ENCODE measurements around the gene TIGD2. TPM values are rescaled to one million over a fixed set of nuclear protein-coding genes. Genes with fewer than 3 reads are reported as not detected.

The TIGD2 gene
- total RNA-seq, 3 donors from 2014 or later, result 2.6 to 5.3 (median 4.8) TPM

DNA sequence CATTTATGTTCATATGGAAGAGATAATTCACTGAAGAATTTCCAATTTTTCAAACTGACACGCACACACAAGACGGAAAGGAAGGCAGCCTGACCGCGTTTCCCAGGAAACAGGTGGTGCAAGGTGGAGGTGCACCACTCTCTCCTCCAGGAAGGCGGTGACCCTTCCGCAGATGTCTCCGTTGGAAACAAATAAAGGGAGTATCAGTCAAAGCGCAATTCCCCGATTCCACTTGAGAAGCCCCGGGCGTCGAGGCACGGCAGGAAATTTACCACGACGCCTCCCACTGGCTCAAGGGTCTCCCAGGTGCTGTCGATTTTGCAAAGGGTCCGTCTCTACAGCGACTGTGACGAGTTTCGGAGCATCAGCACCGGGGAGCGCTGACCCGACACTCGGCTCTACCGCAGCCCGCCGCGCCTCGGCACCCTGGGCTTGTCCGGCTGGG is 770 bp upstream of the TIGD2 start:
- Histone ChIP-seq H3K9me3 (no peaks in the 10 kb centered on the region), H3K4me1 (ENCODE audit: low read depth) (peaks cover 7% of the 10 kb centered on the region), H3K36me3 (ENCODE audit: low read depth) (no peaks in the 10 kb centered on the region), H3K4me3 (peak overlapping the region; percentile 50)
- DNase-seq (peak in 1 of 3 donors; percentile 32), ATAC-seq (no peak)
- TF ChIP-seq, protein P1, sequence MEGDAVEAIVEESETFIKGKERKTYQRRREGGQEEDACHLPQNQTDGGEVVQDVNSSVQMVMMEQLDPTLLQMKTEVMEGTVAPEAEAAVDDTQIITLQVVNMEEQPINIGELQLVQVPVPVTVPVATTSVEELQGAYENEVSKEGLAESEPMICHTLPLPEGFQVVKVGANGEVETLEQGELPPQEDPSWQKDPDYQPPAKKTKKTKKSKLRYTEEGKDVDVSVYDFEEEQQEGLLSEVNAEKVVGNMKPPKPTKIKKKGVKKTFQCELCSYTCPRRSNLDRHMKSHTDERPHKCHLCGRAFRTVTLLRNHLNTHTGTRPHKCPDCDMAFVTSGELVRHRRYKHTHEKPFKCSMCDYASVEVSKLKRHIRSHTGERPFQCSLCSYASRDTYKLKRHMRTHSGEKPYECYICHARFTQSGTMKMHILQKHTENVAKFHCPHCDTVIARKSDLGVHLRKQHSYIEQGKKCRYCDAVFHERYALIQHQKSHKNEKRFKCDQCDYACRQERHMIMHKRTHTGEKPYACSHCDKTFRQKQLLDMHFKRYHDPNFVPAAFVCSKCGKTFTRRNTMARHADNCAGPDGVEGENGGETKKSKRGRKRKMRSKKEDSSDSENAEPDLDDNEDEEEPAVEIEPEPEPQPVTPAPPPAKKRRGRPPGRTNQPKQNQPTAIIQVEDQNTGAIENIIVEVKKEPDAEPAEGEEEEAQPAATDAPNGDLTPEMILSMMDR (IDR thresholded peaks at IDR 0.05), result no peak
- intact Hi-C loops (cut with DNase I, micrococcal nuclease), result no loop called here

- peak overlapping the region; percentile 50 for H3K4me3 ChIP-seq
- H3K9me3 ChIP-seq, result no peaks in the 10 kb centered on the region
- peak in 1 of 3 donors; percentile 29 for DNase-seq
- peaks cover 7% of the 10 kb centered on the region for H3K4me1 ChIP-seq (ENCODE audit: low read depth)
- ATAC-seq, result peak; percentile 19
- H3K36me3 ChIP-seq (ENCODE audit: low read depth), result no peaks in the 10 kb centered on the region
- TF ChIP-seq, protein P1 (IDR thresholded peaks at IDR 0.05), result no peak
- intact Hi-C loops (cut with DNase I, micrococcal nuclease), result no loop called here
Measured at GRCh38 chr4:89111833-89112563, 665 bp downstream of the TIGD2 start.

DNA sequence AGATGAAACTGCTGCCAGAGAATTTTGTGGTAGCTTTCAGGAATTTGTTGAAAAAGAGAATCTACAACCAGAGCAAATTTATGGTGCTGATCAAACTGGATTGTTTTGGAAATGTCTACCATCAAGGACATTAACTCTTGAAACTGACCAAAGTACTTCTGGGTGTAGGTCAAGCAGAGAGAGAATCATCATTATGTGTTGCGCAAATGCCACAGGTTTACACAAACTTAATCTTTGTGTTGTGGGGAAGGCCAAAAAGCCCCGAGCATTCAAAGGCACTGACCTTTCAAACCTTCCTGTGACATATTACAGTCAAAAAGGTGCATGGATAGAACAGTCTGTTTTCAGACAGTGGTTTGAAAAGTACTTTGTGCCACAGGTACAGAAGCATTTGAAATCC is 2.1 kb downstream of the TIGD2 start:
- DNase-seq, result no peak
- intact Hi-C loops (cut with DNase I, micrococcal nuclease), result no loop called here

GRCh38 chr4:89114100-89114499 is 2.8 kb downstream of the TIGD2 start:
- H3K4me1 ChIP-seq (ENCODE audit: low read depth), result peaks cover 7% of the 10 kb centered on the region

More for the DNA sequence above, 2.1 kb downstream of the TIGD2 start:
- H3K9me3 ChIP-seq, result no peaks in the 10 kb centered on the region
- ATAC-seq, result no peak
- no peak overlapping the region for H3K4me3 ChIP-seq
- peaks cover 7% of the 10 kb centered on the region for H3K4me1 ChIP-seq (ENCODE audit: low read depth)
- TF ChIP-seq, protein P1 (IDR thresholded peaks at IDR 0.05), result no peak
- no peaks in the 10 kb centered on the region for H3K36me3 ChIP-seq (ENCODE audit: low read depth)

GRCh38 chr4:89117115-89117514 is 5.8 kb downstream of the TIGD2 start:
- H3K36me3 ChIP-seq (ENCODE audit: low read depth), result no peaks in the 10 kb centered on the region
- intact Hi-C loops (cut with DNase I, micrococcal nuclease), result no loop called here
- no peak overlapping the region for H3K4me3 ChIP-seq
- TF ChIP-seq, protein P1 (IDR thresholded peaks at IDR 0.05), result no peak
- ATAC-seq, result no peak
- H3K9me3 ChIP-seq, result no peaks in the 10 kb centered on the region
- peaks cover 3% of the 10 kb centered on the region for H3K4me1 ChIP-seq (ENCODE audit: low read depth)
- no peak for DNase-seq

More at GRCh38 chr4:89114100-89114499, 2.8 kb downstream of the TIGD2 start:
- DNase-seq (no peak), ATAC-seq (no peak)
- Histone ChIP-seq H3K4me3 (no peak overlapping the region), H3K9me3 (no peaks in the 10 kb centered on the region), H3K36me3 (ENCODE audit: low read depth) (no peaks in the 10 kb centered on the region)
- intact Hi-C loops (cut with DNase I, micrococcal nuclease), result no loop called here
- TF ChIP-seq, protein P1 (IDR thresholded peaks at IDR 0.05), result no peak

All from mucosa of descending colon (tissue), 3 donors.